ENCODE measurements around the gene ARMCX4.

ARMCX4 gene

GRCh38 chrX:101462892-101463291 lies 22.4 kb upstream of the ARMCX4 start:
- no peaks in the 10 kb centered on the region for H3K36me3 ChIP-seq (ENCODE audit: control insufficient read depth, low read length)
- no peaks in the 10 kb centered on the region for H3F3A ChIP-seq (ENCODE audit: control insufficient read depth, insufficient read depth)
- H3K9me3 ChIP-seq (ENCODE audit: control insufficient read depth, insufficient read depth, low read length), result no peaks in the 10 kb centered on the region
- TF ChIP-seq CTCF (IDR thresholded peaks at IDR 0.05; ENCODE audit: low read depth, low read length, poor library complexity, severe bottlenecking) (peak; percentile 23), EZH2phosphoT487 (IDR thresholded peaks at IDR 0.05; ENCODE audit: borderline replicate concordance, low read length) (no peak)
- no peaks in the 10 kb centered on the region for H3K9me2 ChIP-seq (replicated peaks; ENCODE audit: control insufficient read depth, low read length)
- no peak overlapping the region for H3K4me3 ChIP-seq (ENCODE audit: low read length)
- no peak overlapping the region for H3K4me2 ChIP-seq (ENCODE audit: low read length)
- H3K27me3 ChIP-seq (ENCODE audit: control insufficient read depth, low read length), result no peaks in the 10 kb centered on the region
- no peaks in the 10 kb centered on the region for H4K20me1 ChIP-seq (ENCODE audit: control insufficient read depth, insufficient read depth, low read depth, low read length)
- H3K4me1 ChIP-seq (ENCODE audit: control insufficient read depth, low read length), result no peaks in the 10 kb centered on the region
- no peak overlapping the region for H3K27ac ChIP-seq (ENCODE audit: low read depth, low read length)
- no peaks in the 10 kb centered on the region for H3K79me2 ChIP-seq (ENCODE audit: control insufficient read depth, low read length)

- no peak for TF ChIP-seq EZH2phosphoT487 (IDR thresholded peaks at IDR 0.05; ENCODE audit: borderline replicate concordance, low read length)
- no peak for TF ChIP-seq CTCF (IDR thresholded peaks at IDR 0.05; ENCODE audit: low read depth, low read length, poor library complexity, severe bottlenecking)
- Histone ChIP-seq H3K4me3 (ENCODE audit: low read length) (no peak overlapping the region), H3K4me2 (ENCODE audit: low read length) (no peak overlapping the region), H3K9me3 (ENCODE audit: control insufficient read depth, insufficient read depth, low read length) (no peaks in the 10 kb centered on the region), H3K9me2 (replicated peaks; ENCODE audit: control insufficient read depth, low read length) (no peaks in the 10 kb centered on the region), H3K27me3 (ENCODE audit: control insufficient read depth, low read length) (no peaks in the 10 kb centered on the region), H4K20me1 (ENCODE audit: control insufficient read depth, insufficient read depth, low read depth, low read length) (no peaks in the 10 kb centered on the region), H3K79me2 (ENCODE audit: control insufficient read depth, low read length) (no peaks in the 10 kb centered on the region), H3K4me1 (ENCODE audit: control insufficient read depth, low read length) (no peaks in the 10 kb centered on the region), H3F3A (ENCODE audit: control insufficient read depth, insufficient read depth) (no peaks in the 10 kb centered on the region), H3K27ac (ENCODE audit: low read depth, low read length) (no peak overlapping the region), H3K36me3 (ENCODE audit: control insufficient read depth, low read length) (no peaks in the 10 kb centered on the region)
Measured at GRCh38 chrX:101478366-101478765, 6.9 kb upstream of the ARMCX4 start.

GRCh38 chrX:101482296-101482695 lies 3.0 kb upstream of the ARMCX4 start:
- Histone ChIP-seq H3K4me1 (ENCODE audit: control insufficient read depth, low read length) (no peaks in the 10 kb centered on the region), H3K9me2 (replicated peaks; ENCODE audit: control insufficient read depth, low read length) (no peaks in the 10 kb centered on the region), H3K4me2 (ENCODE audit: low read length) (no peak overlapping the region), H3K79me2 (ENCODE audit: control insufficient read depth, low read length) (no peaks in the 10 kb centered on the region), H4K20me1 (ENCODE audit: control insufficient read depth, insufficient read depth, low read depth, low read length) (no peaks in the 10 kb centered on the region), H3K36me3 (ENCODE audit: control insufficient read depth, low read length) (no peaks in the 10 kb centered on the region), H3K27ac (ENCODE audit: low read depth, low read length) (no peak overlapping the region), H3K27me3 (ENCODE audit: control insufficient read depth, low read length) (no peaks in the 10 kb centered on the region), H3F3A (ENCODE audit: control insufficient read depth, insufficient read depth) (no peaks in the 10 kb centered on the region), H3K4me3 (ENCODE audit: low read length) (no peak overlapping the region), H3K9me3 (ENCODE audit: control insufficient read depth, insufficient read depth, low read length) (no peaks in the 10 kb centered on the region)
- TF ChIP-seq CTCF (IDR thresholded peaks at IDR 0.05; ENCODE audit: low read depth, low read length, poor library complexity, severe bottlenecking) (no peak), EZH2phosphoT487 (IDR thresholded peaks at IDR 0.05; ENCODE audit: borderline replicate concordance, low read length) (no peak)

- TF ChIP-seq CTCF (IDR thresholded peaks at IDR 0.05; ENCODE audit: low read depth, low read length, poor library complexity, severe bottlenecking) (no peak), EZH2phosphoT487 (IDR thresholded peaks at IDR 0.05; ENCODE audit: borderline replicate concordance, low read length) (no peak)
- Histone ChIP-seq H3K27ac (ENCODE audit: low read depth, low read length) (no peak overlapping the region), H3K9me2 (replicated peaks; ENCODE audit: control insufficient read depth, low read length) (no peaks in the 10 kb centered on the region), H3K4me1 (ENCODE audit: control insufficient read depth, low read length) (no peaks in the 10 kb centered on the region), H4K20me1 (ENCODE audit: control insufficient read depth, insufficient read depth, low read depth, low read length) (no peaks in the 10 kb centered on the region), H3K4me2 (ENCODE audit: low read length) (no peak overlapping the region), H3K36me3 (ENCODE audit: control insufficient read depth, low read length) (no peaks in the 10 kb centered on the region), H3F3A (ENCODE audit: control insufficient read depth, insufficient read depth) (no peaks in the 10 kb centered on the region), H3K79me2 (ENCODE audit: control insufficient read depth, low read length) (no peaks in the 10 kb centered on the region), H3K9me3 (ENCODE audit: control insufficient read depth, insufficient read depth, low read length) (no peaks in the 10 kb centered on the region), H3K4me3 (ENCODE audit: low read length) (no peak overlapping the region), H3K27me3 (ENCODE audit: control insufficient read depth, low read length) (no peaks in the 10 kb centered on the region)
Measured at GRCh38 chrX:101483705-101484104, 1.6 kb upstream of the ARMCX4 start.
